ENCODE data around the gene CBX3. TPM values are rescaled to one million over a fixed set of nuclear protein-coding genes. Genes with fewer than 3 reads are reported as not detected.

The CBX3 gene
- total and polyA plus RNA-seq, 2 donors (not counting 1 experiment from before 2014, with no cell fraction given), result 105 to 136 TPM

DNA sequence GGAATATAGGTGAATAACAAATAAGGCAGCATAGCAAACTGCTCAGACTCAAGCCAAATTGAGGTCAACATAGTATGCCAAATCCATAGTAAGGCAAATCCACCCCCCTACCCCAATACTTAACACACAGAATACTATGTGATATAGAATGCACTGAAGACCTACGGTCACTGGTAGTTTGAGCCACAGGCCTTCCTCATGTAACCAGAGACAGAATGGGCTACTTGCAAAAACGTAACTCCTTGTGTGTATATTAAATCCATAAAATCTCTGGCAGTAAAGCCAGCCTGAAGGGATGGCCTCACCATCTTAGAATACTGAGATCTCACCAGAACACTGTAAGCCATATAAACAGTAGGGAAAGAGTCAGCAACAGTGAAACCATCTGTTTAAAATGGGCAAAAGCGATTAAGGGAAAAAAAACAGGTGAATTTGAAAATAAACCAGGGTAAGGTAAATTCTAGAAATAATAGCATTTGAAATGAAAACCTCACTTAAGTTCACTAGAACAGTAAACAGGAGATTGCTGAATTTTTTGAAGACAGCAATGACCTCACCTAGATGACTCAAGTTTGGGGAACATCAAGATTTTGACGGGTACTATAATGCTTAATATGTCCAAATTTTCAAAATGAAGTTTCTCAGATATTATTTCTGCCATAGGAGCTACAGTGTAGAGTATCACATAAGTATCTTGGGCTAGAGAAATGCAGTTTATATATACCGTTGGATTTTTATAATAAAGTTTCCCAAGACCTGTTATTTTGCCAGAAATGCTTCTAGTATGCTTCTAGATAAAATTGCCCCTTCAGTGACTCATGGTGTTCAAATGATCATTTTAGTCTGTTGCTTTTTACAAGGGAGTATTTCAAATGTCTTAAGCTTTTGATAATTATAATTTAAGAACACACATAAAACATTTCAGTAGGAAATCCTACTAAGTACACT lies 14.9 kb upstream of the CBX3 start:
- H3K9me3 ChIP-seq (ENCODE audit: control insufficient read depth, insufficient read depth, low read depth, low read length), result no peaks in the 10 kb centered on the region
- H3K36me3 ChIP-seq (ENCODE audit: control insufficient read depth, insufficient read depth, low read length), result peaks cover 12% of the 10 kb centered on the region
- peaks cover 3% of the 10 kb centered on the region for H4K20me1 ChIP-seq (ENCODE audit: control insufficient read depth, extremely low read depth, insufficient read depth, low read length)
- peaks cover 3% of the 10 kb centered on the region for H3K79me2 ChIP-seq (ENCODE audit: control insufficient read depth, insufficient read depth, low read length)
- H3K27me3 ChIP-seq (ENCODE audit: control insufficient read depth, insufficient read depth, low read length), result no peaks in the 10 kb centered on the region
- no peak overlapping the region for H3K4me2 ChIP-seq (ENCODE audit: extremely low read depth, insufficient read depth, low read length)
- no peak for DNase-seq (ENCODE audit: low read depth in 2 of 2)
- no peak overlapping the region for H3K9ac ChIP-seq (ENCODE audit: insufficient read depth, low read length)
- no peak overlapping the region for H2AFZ ChIP-seq (ENCODE audit: low read length)
- no peaks in the 10 kb centered on the region for H3K4me1 ChIP-seq (ENCODE audit: control insufficient read depth, extremely low read depth, insufficient read depth, low read length)
- no peak overlapping the region for H3K27ac ChIP-seq (ENCODE audit: insufficient read depth, low read length)
- no peak overlapping the region for H3K4me3 ChIP-seq (replicated peaks in 1 of 4; ENCODE audit: control extremely low read depth in 1 of 4, insufficient read depth in 1 of 4, low read depth in 3 of 4, low read length in 4 of 4)
- TF ChIP-seq EZH2 (IDR thresholded peaks at IDR 0.05; ENCODE audit: low read length, missing control alignments), result no peak
- TF ChIP-seq, protein P1, sequence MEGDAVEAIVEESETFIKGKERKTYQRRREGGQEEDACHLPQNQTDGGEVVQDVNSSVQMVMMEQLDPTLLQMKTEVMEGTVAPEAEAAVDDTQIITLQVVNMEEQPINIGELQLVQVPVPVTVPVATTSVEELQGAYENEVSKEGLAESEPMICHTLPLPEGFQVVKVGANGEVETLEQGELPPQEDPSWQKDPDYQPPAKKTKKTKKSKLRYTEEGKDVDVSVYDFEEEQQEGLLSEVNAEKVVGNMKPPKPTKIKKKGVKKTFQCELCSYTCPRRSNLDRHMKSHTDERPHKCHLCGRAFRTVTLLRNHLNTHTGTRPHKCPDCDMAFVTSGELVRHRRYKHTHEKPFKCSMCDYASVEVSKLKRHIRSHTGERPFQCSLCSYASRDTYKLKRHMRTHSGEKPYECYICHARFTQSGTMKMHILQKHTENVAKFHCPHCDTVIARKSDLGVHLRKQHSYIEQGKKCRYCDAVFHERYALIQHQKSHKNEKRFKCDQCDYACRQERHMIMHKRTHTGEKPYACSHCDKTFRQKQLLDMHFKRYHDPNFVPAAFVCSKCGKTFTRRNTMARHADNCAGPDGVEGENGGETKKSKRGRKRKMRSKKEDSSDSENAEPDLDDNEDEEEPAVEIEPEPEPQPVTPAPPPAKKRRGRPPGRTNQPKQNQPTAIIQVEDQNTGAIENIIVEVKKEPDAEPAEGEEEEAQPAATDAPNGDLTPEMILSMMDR (conservative IDR thresholded peaks at IDR 0.05 in 1 of 2, IDR thresholded peaks at IDR 0.05 in 1 of 2; ENCODE audit: low read depth in 1 of 2, low read length in 2 of 2), result no peak

GRCh38 chr7:26187380-26188205 lies 14.0 kb upstream of the CBX3 start:
- Histone ChIP-seq H3K4me1 (ENCODE audit: control insufficient read depth, extremely low read depth, insufficient read depth, low read length) (no peaks in the 10 kb centered on the region), H3K9me3 (ENCODE audit: control insufficient read depth, insufficient read depth, low read depth, low read length) (no peaks in the 10 kb centered on the region), H3K79me2 (ENCODE audit: control insufficient read depth, insufficient read depth, low read length) (peaks cover 10% of the 10 kb centered on the region), H2AFZ (ENCODE audit: low read length) (no peak overlapping the region), H3K27ac (ENCODE audit: insufficient read depth, low read length) (no peak overlapping the region), H3K36me3 (ENCODE audit: control insufficient read depth, insufficient read depth, low read length) (peaks cover 12% of the 10 kb centered on the region), H3K9ac (ENCODE audit: insufficient read depth, low read length) (no peak overlapping the region), H3K27me3 (ENCODE audit: control insufficient read depth, insufficient read depth, low read length) (no peaks in the 10 kb centered on the region), H3K4me3 (replicated peaks in 1 of 4; ENCODE audit: control extremely low read depth in 1 of 4, insufficient read depth in 1 of 4, low read depth in 3 of 4, low read length in 4 of 4) (no peak overlapping the region), H3K4me2 (ENCODE audit: extremely low read depth, insufficient read depth, low read length) (no peak overlapping the region), H4K20me1 (ENCODE audit: control insufficient read depth, extremely low read depth, insufficient read depth, low read length) (peaks cover 3% of the 10 kb centered on the region)
- DNase-seq (ENCODE audit: low read depth in 2 of 2), result no peak
- TF ChIP-seq, protein P1 (conservative IDR thresholded peaks at IDR 0.05 in 1 of 2, IDR thresholded peaks at IDR 0.05 in 1 of 2; ENCODE audit: low read depth in 1 of 2, low read length in 2 of 2), result no peak
- no peak for TF ChIP-seq EZH2 (IDR thresholded peaks at IDR 0.05; ENCODE audit: low read length, missing control alignments)

Measured in fibroblast of lung (primary cell).